Trophoblast cell (in vitro differentiated cells and primary cell): Measurements from ENCODE around the gene CCDC192.

ENCODE experiments used
- DNase-seq, 2 donors: peaks; one replicate each; pipeline ENCODE4 v3.0.0-alpha.2; 2016
- H2AFZ ChIP-seq: 2 replicates; pipeline ENCODE4 v1.6.1; 2013; ENCODE audit warnings: low read length, moderate library complexity, mild to moderate bottlenecking; ENCODE audit not compliant: insufficient read depth, poor library complexity
- H2AK5ac ChIP-seq: 2 replicates; pipeline ENCODE4 v1.6.1; 2013; ENCODE audit warnings: mild to moderate bottlenecking, low read length
- H2BK120ac ChIP-seq: 2 replicates; pipeline ENCODE4 v1.6.1; 2013; ENCODE audit warnings: low read length, mild to moderate bottlenecking, moderate library complexity; ENCODE audit not compliant: insufficient read depth, poor library complexity
- H2BK12ac ChIP-seq: 2 replicates; pipeline ENCODE4 v1.6.1; 2013; ENCODE audit warnings: mild to moderate bottlenecking, low read length, moderate library complexity
- H2BK5ac ChIP-seq: 2 replicates; pipeline ENCODE4 v1.6.1; 2013; ENCODE audit warnings: low read length, low read depth, moderate library complexity, mild to moderate bottlenecking; ENCODE audit not compliant: poor library complexity
- H3K14ac ChIP-seq: 2 replicates; pipeline ENCODE4 v1.6.1; 2013; ENCODE audit warnings: mild to moderate bottlenecking, low read length
- H3K18ac ChIP-seq: 2 replicates; pipeline ENCODE4 v1.6.1; 2013; ENCODE audit warnings: mild to moderate bottlenecking, low read length
- H3K23ac ChIP-seq: 2 replicates; pipeline ENCODE4 v1.6.1; 2013; ENCODE audit warnings: low read length
- H3K27ac ChIP-seq: 2 replicates; pipeline ENCODE4 v1.5.1; 2013; ENCODE audit warnings: low read depth, mild to moderate bottlenecking, inconsistent platforms, low read length, moderate library complexity
- H3K27me3 ChIP-seq: 2 replicates; pipeline ENCODE4 v1.6.1; 2013; ENCODE audit warnings: inconsistent platforms, mild to moderate bottlenecking, low read length, moderate library complexity; ENCODE audit not compliant: insufficient read depth
- H3K36me3 ChIP-seq, 2 experiments: 1 replicate in 1 of 2; 2 replicates in 1 of 2; pipeline ENCODE4 v1.6.1; 2013; ENCODE audit warnings: low read length in 2 of 2, mild to moderate bottlenecking in 2 of 2, moderate library complexity in 1 of 2; ENCODE audit not compliant: insufficient read depth in 2 of 2, control insufficient read depth in 1 of 2
- H3K4ac ChIP-seq: 2 replicates; pipeline ENCODE4 v1.6.1; 2013; ENCODE audit warnings: low read depth, mild to moderate bottlenecking, low read length, moderate library complexity
- H3K4me1 ChIP-seq, 2 experiments: 1 replicate in 1 of 2; 2 replicates in 1 of 2; pipeline ENCODE4 v1.6.1; 2013; ENCODE audit warnings: low read length in 2 of 2, mild to moderate bottlenecking in 2 of 2, moderate library complexity in 1 of 2; ENCODE audit not compliant: insufficient read depth in 2 of 2, control insufficient read depth in 1 of 2
- H3K4me2 ChIP-seq: 2 replicates; pipeline ENCODE4 v1.6.1; 2013; ENCODE audit warnings: inconsistent platforms, mild to moderate bottlenecking, low read length, moderate library complexity
- H3K4me3 ChIP-seq: 2 replicates; pipeline ENCODE4 v1.5.1; 2013; ENCODE audit warnings: mild to moderate bottlenecking, low read depth, low read length, inconsistent platforms
- H3K79me1 ChIP-seq: one replicate; pipeline ENCODE4 v1.6.1; 2013; ENCODE audit warnings: low read length
- H3K79me2 ChIP-seq: 2 replicates; pipeline ENCODE4 v1.6.1; 2013; ENCODE audit warnings: low read length, mild to moderate bottlenecking; ENCODE audit not compliant: control insufficient read depth, insufficient read depth, poor library complexity
- H3K9ac ChIP-seq: 2 replicates; pipeline ENCODE4 v1.6.1; 2013; ENCODE audit warnings: mild to moderate bottlenecking, low read length
- H3K9me3 ChIP-seq: 2 replicates; pipeline ENCODE4 v1.6.1; 2013; ENCODE audit warnings: low read depth, mild to moderate bottlenecking, control low read depth, inconsistent platforms, low read length; ENCODE audit not compliant: insufficient read depth
- H4K12ac ChIP-seq: 2 replicates; pipeline ENCODE4 v1.6.1; 2013; ENCODE audit warnings: low read depth, mild to moderate bottlenecking, low read length, moderate library complexity
- H4K8ac ChIP-seq: 2 replicates; pipeline ENCODE4 v1.6.1; 2013; ENCODE audit warnings: low read depth, mild to moderate bottlenecking, low read length, moderate library complexity
- H4K91ac ChIP-seq: one replicate; pipeline ENCODE4 v1.6.1; 2013; ENCODE audit warnings: low read depth, mild to moderate bottlenecking, low read length, moderate library complexity
- WGBS: extraction: QIAGEN DNeasy Blood & Tissue Kit; methylation state at CpG from one replicate; pipeline ENCODE4 v1.1.7; 2013; ENCODE audit warnings: missing lambda C conversion rate; ENCODE audit not compliant: insufficient read length, insufficient coverage; ENCODE audit errors: extremely low coverage; 5-methylcytosine and 5-hydroxymethylcytosine counted together

The CCDC192 gene

GRCh38 chr5:127864511-127864910 lies 161.3 kb downstream of the CCDC192 start:
- H3K4me1 ChIP-seq, result no peaks in the 10 kb centered on the region

GRCh38 chr5:127865273-127865672 lies 162.1 kb downstream of the CCDC192 start:
- no peaks in the 10 kb centered on the region for H3K79me2 ChIP-seq
- H3K4me2 ChIP-seq, result no peak overlapping the region
- H3K23ac ChIP-seq, result no peak overlapping the region
- H2BK120ac ChIP-seq, result no peak overlapping the region
- H3K14ac ChIP-seq, result no peak overlapping the region
- H2BK12ac ChIP-seq, result no peak overlapping the region
- no peaks in the 10 kb centered on the region for H3K9me3 ChIP-seq
- no peak overlapping the region for H3K9ac ChIP-seq
- no peak overlapping the region for H3K4ac ChIP-seq
- H3K4me3 ChIP-seq, result no peak overlapping the region
- H3K27ac ChIP-seq, result no peak overlapping the region
- no peaks in the 10 kb centered on the region for H3K79me1 ChIP-seq
- H2BK5ac ChIP-seq, result no peak overlapping the region
- no peaks in the 10 kb centered on the region for H3K27me3 ChIP-seq
- H4K91ac ChIP-seq, result no peak overlapping the region
- no CpG with 5 or more reads among the region's 1 CpG for WGBS
- H3K4me1 ChIP-seq, result no peaks in the 10 kb centered on the region
- DNase-seq, result no peak
- no peak overlapping the region for H3K18ac ChIP-seq
- no peak overlapping the region for H4K8ac ChIP-seq
- no peak overlapping the region for H4K12ac ChIP-seq
- no peak overlapping the region for H2AFZ ChIP-seq
- no peak overlapping the region for H2AK5ac ChIP-seq
- H3K36me3 ChIP-seq, result no peaks in the 10 kb centered on the region

More at GRCh38 chr5:127864511-127864910, 161.3 kb downstream of the CCDC192 start:
- Histone ChIP-seq H3K27me3 (no peaks in the 10 kb centered on the region), H3K4ac (no peak overlapping the region), H4K8ac (no peak overlapping the region), H3K79me1 (no peaks in the 10 kb centered on the region), H4K91ac (no peak overlapping the region), H3K27ac (no peak overlapping the region), H3K9me3 (no peaks in the 10 kb centered on the region), H2AK5ac (no peak overlapping the region), H3K9ac (no peak overlapping the region), H2BK120ac (no peak overlapping the region), H3K14ac (no peak overlapping the region), H3K36me3 (no peaks in the 10 kb centered on the region), H2AFZ (no peak overlapping the region), H3K18ac (no peak overlapping the region), H2BK12ac (no peak overlapping the region), H2BK5ac (no peak overlapping the region), H4K12ac (no peak overlapping the region), H3K4me2 (no peak overlapping the region), H3K4me3 (no peak overlapping the region), H3K79me2 (no peaks in the 10 kb centered on the region), H3K23ac (no peak overlapping the region)
- no CpG with 5 or more reads among the region's 1 CpG for WGBS
- no peak for DNase-seq

- Histone ChIP-seq H4K12ac (no peak overlapping the region), H2AK5ac (no peak overlapping the region), H2BK12ac (no peak overlapping the region), H3K14ac (no peak overlapping the region), H3K4me1 (peaks cover 0 to 2% of the 10 kb centered on the region in 2 experiments), H2AFZ (no peak overlapping the region), H4K91ac (no peak overlapping the region), H3K9ac (no peak overlapping the region), H3K4ac (no peak overlapping the region), H3K79me1 (no peaks in the 10 kb centered on the region), H3K18ac (no peak overlapping the region), H2BK5ac (no peak overlapping the region), H3K4me3 (no peak overlapping the region), H3K4me2 (no peak overlapping the region), H3K23ac (no peak overlapping the region), H2BK120ac (no peak overlapping the region), H3K79me2 (no peaks in the 10 kb centered on the region), H4K8ac (no peak overlapping the region), H3K9me3 (no peaks in the 10 kb centered on the region), H3K27me3 (no peaks in the 10 kb centered on the region), H3K27ac (no peak overlapping the region), H3K36me3 (no peaks in the 10 kb centered on the region)
- no CpG with 5 or more reads among the region's 6 CpGs for WGBS
- DNase-seq, result no peak
Observed at GRCh38 chr5:127867022-127867783, 164.0 kb downstream of the CCDC192 start.

GRCh38 chr5:127870914-127871313 lies 167.7 kb downstream of the CCDC192 start:
- Histone ChIP-seq H3K9me3 (no peaks in the 10 kb centered on the region), H3K9ac (no peak overlapping the region), H4K12ac (no peak overlapping the region), H3K27me3 (no peaks in the 10 kb centered on the region), H4K91ac (no peak overlapping the region), H3K36me3 (no peaks in the 10 kb centered on the region), H3K27ac (no peak overlapping the region), H2BK5ac (no peak overlapping the region), H4K8ac (no peak overlapping the region), H3K79me1 (no peaks in the 10 kb centered on the region), H3K4me3 (no peak overlapping the region), H3K4me2 (no peak overlapping the region), H3K79me2 (no peaks in the 10 kb centered on the region), H3K23ac (no peak overlapping the region), H2BK12ac (no peak overlapping the region), H2AFZ (no peak overlapping the region), H3K4me1 (peaks cover 3 to 5% of the 10 kb centered on the region in 2 experiments), H2BK120ac (no peak overlapping the region), H2AK5ac (no peak overlapping the region), H3K14ac (no peak overlapping the region), H3K4ac (no peak overlapping the region), H3K18ac (no peak overlapping the region)
- no peak for DNase-seq
- WGBS, result no CpG with 5 or more reads among the region's 4 CpGs
